ENCODE data around the gene ANAPC16. TPM values are rescaled to one million over a fixed set of nuclear protein-coding genes. Genes with fewer than 3 reads are reported as not detected.
"Not testable (repeated sequence)": the region's sequence is repeated elsewhere in the genome, so short reads cannot be mapped to it uniquely, and the experiment has no call there.

ANAPC16 gene

GRCh38 chr10:72278668-72279393 is 63.0 kb downstream of the ANAPC16 start:
- Histone ChIP-seq H3K23ac (ENCODE audit: low read depth, low read length, poor library complexity) (no peak overlapping the region), H3K9me3 (replicated peaks in 1 of 2; ENCODE audit: control insufficient read depth in 2 of 2, insufficient read depth in 1 of 2, low read depth in 1 of 2, low read length in 2 of 2) (no peaks in the 10 kb centered on the region), H3K4me3 (ENCODE audit: low read length in 2 of 2) (no peak overlapping the region), H3K79me1 (ENCODE audit: low read depth, low read length) (peaks cover 11% of the 10 kb centered on the region), H3K27ac (replicated peaks; ENCODE audit: low read length) (no peak overlapping the region), H3K4me2 (ENCODE audit: insufficient read depth, low read length, poor library complexity, severe bottlenecking) (no peak overlapping the region), H4K8ac (ENCODE audit: low read depth, low read length) (no peak overlapping the region), H2BK120ac (ENCODE audit: low read depth, low read length) (no peak overlapping the region), H3K9ac (ENCODE audit: low read depth, low read length, poor library complexity) (no peak overlapping the region), H4K91ac (ENCODE audit: low read depth, low read length, poor library complexity) (no peak overlapping the region), H2BK12ac (ENCODE audit: low read length) (no peak overlapping the region), H3K18ac (ENCODE audit: low read length) (no peak overlapping the region), H2BK5ac (ENCODE audit: low read length) (no peak overlapping the region), H2AK5ac (ENCODE audit: low read depth, low read length) (no peak overlapping the region), H3K36me3 (replicated peaks in 1 of 2; ENCODE audit: control insufficient read depth in 2 of 2, insufficient read depth in 2 of 2, low read length in 2 of 2) (peaks cover 15 to 22% of the 10 kb centered on the region in 2 donors), H3K4ac (ENCODE audit: low read length) (no peak overlapping the region), H2BK15ac (ENCODE audit: low read length) (no peak overlapping the region), H3K14ac (ENCODE audit: low read length) (no peak overlapping the region), H3K4me1 (ENCODE audit: control insufficient read depth in 2 of 2, insufficient read depth in 1 of 2, low read depth in 1 of 2, low read length in 2 of 2) (peaks cover 15 to 26% of the 10 kb centered on the region in 2 donors), H2AFZ (ENCODE audit: low read length) (peak overlapping the region; percentile 37), H3K27me3 (ENCODE audit: control insufficient read depth in 3 of 3, insufficient read depth in 3 of 3, low read depth in 1 of 3, low read length in 3 of 3) (no peaks in the 10 kb centered on the region)
- no peak for DNase-seq (ENCODE audit: low spot score)
- no CpG with 5 or more reads among the region's 5 CpGs for WGBS, 2 donors (ENCODE audit: extremely low coverage in 2 of 2, insufficient read length in 2 of 2, insufficient replicate concordance in 1 of 2)

- not testable (repeated sequence) for H3K27ac ChIP-seq (replicated peaks; ENCODE audit: low read length); H2BK5ac ChIP-seq (ENCODE audit: low read length); H3K4me3 ChIP-seq (ENCODE audit: low read length in 2 of 2); H3K27me3 ChIP-seq (ENCODE audit: control insufficient read depth in 3 of 3, insufficient read depth in 3 of 3, low read depth in 1 of 3, low read length in 3 of 3); H2AK5ac ChIP-seq (ENCODE audit: low read depth, low read length); H4K91ac ChIP-seq (ENCODE audit: low read depth, low read length, poor library complexity); H2BK15ac ChIP-seq (ENCODE audit: low read length); H3K9ac ChIP-seq (ENCODE audit: low read depth, low read length, poor library complexity); H3K4me2 ChIP-seq (ENCODE audit: insufficient read depth, low read length, poor library complexity, severe bottlenecking); H4K8ac ChIP-seq (ENCODE audit: low read depth, low read length); H2BK12ac ChIP-seq (ENCODE audit: low read length); H2BK120ac ChIP-seq (ENCODE audit: low read depth, low read length); H3K23ac ChIP-seq (ENCODE audit: low read depth, low read length, poor library complexity); H3K18ac ChIP-seq (ENCODE audit: low read length); H3K79me1 ChIP-seq (ENCODE audit: low read depth, low read length); DNase-seq (ENCODE audit: low spot score); H3K9me3 ChIP-seq (replicated peaks in 1 of 2; ENCODE audit: control insufficient read depth in 2 of 2, insufficient read depth in 1 of 2, low read depth in 1 of 2, low read length in 2 of 2); H2AFZ ChIP-seq (ENCODE audit: low read length); H3K4ac ChIP-seq (ENCODE audit: low read length); H3K14ac ChIP-seq (ENCODE audit: low read length)
- WGBS, 2 donors (ENCODE audit: extremely low coverage in 2 of 2, insufficient read length in 2 of 2, insufficient replicate concordance in 1 of 2), result no CpG with 5 or more reads among the region's 7 CpGs
- peaks cover 13 to 20% of the 10 kb centered on the region in 2 donors for H3K36me3 ChIP-seq (replicated peaks in 1 of 2; ENCODE audit: control insufficient read depth in 2 of 2, insufficient read depth in 2 of 2, low read length in 2 of 2)
- peaks cover 15 to 23% of the 10 kb centered on the region in 2 donors for H3K4me1 ChIP-seq (ENCODE audit: control insufficient read depth in 2 of 2, insufficient read depth in 1 of 2, low read depth in 1 of 2, low read length in 2 of 2)
Measured at GRCh38 chr10:72279587-72279986, 63.8 kb downstream of the ANAPC16 start.

DNA sequence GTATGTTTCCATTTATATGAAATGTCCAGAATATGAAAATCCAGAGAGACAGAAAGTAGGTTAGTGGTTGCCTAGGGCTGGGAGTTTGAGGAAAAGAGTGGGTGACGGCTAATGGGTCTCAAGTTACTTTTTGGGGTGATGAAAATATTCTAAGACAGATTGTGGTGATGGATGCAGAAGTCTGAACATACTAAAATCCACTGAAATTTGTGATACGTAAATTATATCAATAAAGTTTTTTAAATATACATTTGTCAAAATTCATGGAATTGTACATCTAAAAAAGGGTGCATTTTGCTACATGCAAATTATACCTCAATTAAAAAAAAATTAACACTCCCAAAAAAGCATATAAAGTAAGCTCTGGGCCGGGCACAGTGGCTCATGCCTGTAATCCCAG is 67.3 kb downstream of the ANAPC16 start:
- H3K79me1 ChIP-seq (ENCODE audit: low read depth, low read length), result no peaks in the 10 kb centered on the region
- WGBS, 2 donors (ENCODE audit: extremely low coverage in 2 of 2, insufficient read length in 2 of 2, insufficient replicate concordance in 1 of 2), result no CpG with 5 or more reads among the region's 3 CpGs
- H3K18ac ChIP-seq (ENCODE audit: low read length), result no peak overlapping the region
- no peak overlapping the region for H3K23ac ChIP-seq (ENCODE audit: low read depth, low read length, poor library complexity)
- H3K9me3 ChIP-seq (replicated peaks in 1 of 2; ENCODE audit: control insufficient read depth in 2 of 2, insufficient read depth in 1 of 2, low read depth in 1 of 2, low read length in 2 of 2), result no peaks in the 10 kb centered on the region
- no peak overlapping the region for H3K9ac ChIP-seq (ENCODE audit: low read depth, low read length, poor library complexity)
- no peak overlapping the region for H3K14ac ChIP-seq (ENCODE audit: low read length)
- H3K4me1 ChIP-seq (ENCODE audit: control insufficient read depth in 2 of 2, insufficient read depth in 1 of 2, low read depth in 1 of 2, low read length in 2 of 2), result peaks cover 3 to 6% of the 10 kb centered on the region in 2 donors
- no peak overlapping the region for H2AFZ ChIP-seq (ENCODE audit: low read length)
- no peak overlapping the region for H3K4me3 ChIP-seq (ENCODE audit: low read length in 2 of 2)
- no peak overlapping the region for H4K8ac ChIP-seq (ENCODE audit: low read depth, low read length)
- H4K91ac ChIP-seq (ENCODE audit: low read depth, low read length, poor library complexity), result no peak overlapping the region
- no peaks in the 10 kb centered on the region for H3K27me3 ChIP-seq (ENCODE audit: control insufficient read depth in 3 of 3, insufficient read depth in 3 of 3, low read depth in 1 of 3, low read length in 3 of 3)
- DNase-seq (ENCODE audit: low spot score), result no peak
- H2BK120ac ChIP-seq (ENCODE audit: low read depth, low read length), result no peak overlapping the region
- no peak overlapping the region for H3K4me2 ChIP-seq (ENCODE audit: insufficient read depth, low read length, poor library complexity, severe bottlenecking)
- no peaks in the 10 kb centered on the region for H3K36me3 ChIP-seq (replicated peaks in 1 of 2; ENCODE audit: control insufficient read depth in 2 of 2, insufficient read depth in 2 of 2, low read length in 2 of 2)
- H2BK5ac ChIP-seq (ENCODE audit: low read length), result no peak overlapping the region
- H3K4ac ChIP-seq (ENCODE audit: low read length), result no peak overlapping the region
- H3K27ac ChIP-seq (replicated peaks; ENCODE audit: low read length), result no peak overlapping the region
- H2BK15ac ChIP-seq (ENCODE audit: low read length), result no peak overlapping the region
- no peak overlapping the region for H2BK12ac ChIP-seq (ENCODE audit: low read length)
- H2AK5ac ChIP-seq (ENCODE audit: low read depth, low read length), result no peak overlapping the region

Small RNA genes lying within 50 kb of the gene (small RNA-seq; reads per million reads assigned to genes)
- gene RF00019 (ENCODE audit: insufficient read depth), result not detected
- gene RF00340 (ENCODE audit: insufficient read depth), result not detected
